ENCODE data around the gene TUBA4A.
"Not testable (repeated sequence)": the region's sequence is repeated elsewhere in the genome, so short reads cannot be mapped to it uniquely, and the experiment has no call there.

GRCh38 chr2:219201331-219201730 is 52.4 kb downstream of the TUBA4A start:
- TF ChIP-seq, protein P1, sequence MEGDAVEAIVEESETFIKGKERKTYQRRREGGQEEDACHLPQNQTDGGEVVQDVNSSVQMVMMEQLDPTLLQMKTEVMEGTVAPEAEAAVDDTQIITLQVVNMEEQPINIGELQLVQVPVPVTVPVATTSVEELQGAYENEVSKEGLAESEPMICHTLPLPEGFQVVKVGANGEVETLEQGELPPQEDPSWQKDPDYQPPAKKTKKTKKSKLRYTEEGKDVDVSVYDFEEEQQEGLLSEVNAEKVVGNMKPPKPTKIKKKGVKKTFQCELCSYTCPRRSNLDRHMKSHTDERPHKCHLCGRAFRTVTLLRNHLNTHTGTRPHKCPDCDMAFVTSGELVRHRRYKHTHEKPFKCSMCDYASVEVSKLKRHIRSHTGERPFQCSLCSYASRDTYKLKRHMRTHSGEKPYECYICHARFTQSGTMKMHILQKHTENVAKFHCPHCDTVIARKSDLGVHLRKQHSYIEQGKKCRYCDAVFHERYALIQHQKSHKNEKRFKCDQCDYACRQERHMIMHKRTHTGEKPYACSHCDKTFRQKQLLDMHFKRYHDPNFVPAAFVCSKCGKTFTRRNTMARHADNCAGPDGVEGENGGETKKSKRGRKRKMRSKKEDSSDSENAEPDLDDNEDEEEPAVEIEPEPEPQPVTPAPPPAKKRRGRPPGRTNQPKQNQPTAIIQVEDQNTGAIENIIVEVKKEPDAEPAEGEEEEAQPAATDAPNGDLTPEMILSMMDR (IDR thresholded peaks at IDR 0.05; ENCODE audit: poor library complexity) = not testable (repeated sequence)
- not testable (repeated sequence) for TF ChIP-seq EZH2 (IDR thresholded peaks at IDR 0.05; ENCODE audit: borderline replicate concordance)

All from hepatocyte (in vitro differentiated cells).